GM19043 (cell line): ENCODE data around the gene CPM.
"Not testable (repeated sequence)": the region's sequence is repeated elsewhere in the genome, so short reads cannot be mapped to it uniquely, and the experiment has no call there.

Experiments used
- ATAC-seq: cut with Tn5 transposase; IDR thresholded peaks from one replicate; pipeline ENCODE4 v1.9.1; 2021; ENCODE audit warnings: low read depth; ENCODE audit not compliant: unreplicated experiment

The CPM gene

GRCh38 chr12:68855771-68856170, 77.2 kb downstream of the CPM start:
- ATAC-seq, result no peak

GRCh38 chr12:68855111-68855510, 77.9 kb downstream of the CPM start:
- ATAC-seq, result no peak

- no peak for ATAC-seq
These were observed 78.4 kb downstream of the CPM start for GRCh38 chr12:68854554-68854953.

DNA sequence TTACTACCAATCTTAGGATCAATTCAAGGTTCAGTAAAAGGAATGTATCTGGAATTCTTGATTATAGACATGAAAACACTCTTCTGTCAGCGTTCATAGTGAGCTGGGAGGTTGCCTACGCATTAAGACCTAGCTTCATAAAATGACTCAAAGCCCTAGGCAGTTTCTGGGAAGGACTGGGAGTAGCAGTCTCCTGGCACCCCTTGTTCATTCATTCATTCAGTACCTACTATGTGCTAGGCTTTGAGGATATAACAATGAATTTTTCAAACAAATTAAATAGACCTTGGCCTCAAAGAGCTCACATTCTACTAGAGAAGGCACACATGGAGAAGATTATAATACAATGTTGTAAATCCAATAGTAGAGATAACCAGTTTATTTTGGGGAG, 78.9 kb downstream of the CPM start:
- no peak for ATAC-seq

- no peak for ATAC-seq
These were observed 79.4 kb downstream of the CPM start for GRCh38 chr12:68853396-68854077.

DNA sequence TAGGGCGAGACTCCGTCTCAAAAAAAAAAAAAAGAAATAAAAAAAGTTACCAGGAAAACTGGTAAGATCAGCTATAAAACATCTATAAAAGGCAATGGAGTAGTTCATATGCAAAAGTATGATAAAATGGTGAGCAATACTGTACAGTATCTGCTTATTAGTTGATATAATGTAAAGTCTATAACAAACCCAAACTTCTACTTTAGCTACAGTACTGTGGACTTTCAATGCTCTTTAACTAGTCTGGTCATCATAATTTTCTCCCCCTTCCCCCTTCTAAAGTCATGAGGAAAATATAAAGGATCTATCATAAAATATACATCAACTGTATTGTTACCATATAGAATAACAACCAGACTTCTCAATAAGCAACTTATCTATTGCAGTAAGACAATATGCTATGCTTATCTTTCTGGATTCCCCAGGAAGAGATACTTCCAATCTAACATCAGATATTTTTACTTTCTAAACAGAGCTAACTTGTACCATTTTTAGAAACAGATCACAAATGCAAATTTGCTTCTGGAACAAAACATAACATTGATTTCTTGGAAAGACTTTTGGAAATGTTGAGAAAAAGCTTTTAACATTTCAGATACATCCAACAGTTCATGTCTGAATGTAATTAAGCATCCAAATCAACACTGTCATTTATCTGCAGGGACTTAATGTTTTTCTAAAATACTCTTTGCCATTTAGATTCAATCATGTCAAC, 81.2 kb downstream of the CPM start:
- ATAC-seq, result no peak

DNA sequence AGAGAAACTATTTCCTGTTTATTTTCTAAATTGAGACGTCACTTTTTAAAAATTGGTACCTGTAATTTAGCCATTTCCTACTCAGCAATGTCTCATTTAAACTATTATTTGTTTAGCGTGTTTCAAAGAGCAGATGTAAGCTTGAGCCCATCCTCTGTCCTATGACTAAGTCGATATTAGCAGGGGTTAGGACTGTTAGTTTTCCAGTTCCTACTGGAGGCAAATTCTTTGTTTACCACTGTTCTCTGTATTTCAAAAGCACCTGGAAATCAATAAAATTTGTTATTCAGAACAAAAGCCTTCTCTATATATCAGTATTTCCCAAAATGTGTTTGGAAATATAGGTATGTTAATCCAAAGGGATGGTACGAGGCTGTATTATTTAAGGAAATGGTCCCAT, 82.6 kb downstream of the CPM start:
- no peak for ATAC-seq

GRCh38 chr12:68846811-68847210, 86.2 kb downstream of the CPM start:
- ATAC-seq, result no peak

DNA sequence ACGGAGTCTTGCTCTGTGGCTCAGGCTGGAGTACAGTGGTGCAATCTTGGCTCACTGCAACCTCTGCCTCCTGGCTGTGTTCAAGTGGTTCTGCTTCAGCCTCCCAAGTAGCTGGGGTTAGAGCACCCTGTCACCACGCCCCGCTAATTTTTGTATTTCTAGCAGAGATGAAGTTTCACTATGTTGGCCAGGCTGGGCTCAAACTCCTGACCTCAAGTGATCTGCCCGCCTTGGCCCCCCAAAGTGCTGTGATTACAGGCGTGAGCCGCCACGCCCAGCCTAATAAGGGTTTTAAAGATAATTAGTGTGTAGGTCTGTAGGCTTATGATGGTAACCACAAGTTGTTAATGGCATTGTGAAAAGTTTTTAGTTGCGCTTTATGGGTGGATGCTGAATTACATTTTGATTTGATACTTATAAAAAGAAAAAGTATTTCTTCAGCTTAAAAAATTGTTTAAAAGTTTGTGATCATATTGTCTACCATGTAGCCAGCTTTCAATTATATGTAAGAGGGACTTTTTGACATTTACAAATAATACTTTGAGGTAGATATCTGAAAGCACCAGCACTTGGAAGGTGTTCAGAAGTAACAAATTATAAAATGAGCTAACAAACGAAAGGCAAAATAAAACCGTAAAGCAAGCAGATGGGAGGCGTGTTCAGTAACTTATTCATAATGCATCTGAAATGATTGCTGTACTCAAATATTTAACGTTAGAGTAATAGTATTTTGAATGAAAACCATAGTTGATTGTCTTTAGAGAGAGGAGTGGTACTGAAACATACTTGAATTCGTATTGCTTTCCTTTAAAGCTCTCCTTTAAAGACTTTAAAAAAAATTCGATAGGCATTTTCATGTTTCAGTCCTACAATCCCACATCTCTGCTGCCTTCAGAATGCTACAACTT, 87.9 kb downstream of the CPM start:
- no peak for ATAC-seq

DNA sequence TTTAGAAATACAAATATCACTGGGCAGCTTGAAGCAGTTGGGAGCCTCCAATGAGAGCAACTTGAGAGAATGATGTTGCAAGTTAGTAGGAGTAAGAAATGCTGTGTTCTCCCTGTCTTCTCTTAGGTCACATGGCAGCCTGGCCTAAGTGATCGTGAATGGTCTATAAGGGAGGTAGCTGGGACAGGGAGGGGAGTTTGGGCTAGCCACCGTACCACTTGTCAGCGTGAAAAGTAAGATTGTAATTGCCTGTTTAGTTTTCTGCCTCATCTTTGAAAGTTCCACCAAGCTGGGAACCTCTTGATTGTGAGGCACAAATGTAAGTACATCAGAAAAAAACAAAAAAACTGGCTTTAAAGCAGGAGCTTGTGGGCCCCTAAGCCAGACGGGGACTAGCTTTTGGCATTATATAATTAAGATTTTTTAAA, 88.6 kb downstream of the CPM start:
- ATAC-seq, result no peak

GRCh38 chr12:68842784-68843567, 90.0 kb downstream of the CPM start:
- ATAC-seq, result no peak

DNA sequence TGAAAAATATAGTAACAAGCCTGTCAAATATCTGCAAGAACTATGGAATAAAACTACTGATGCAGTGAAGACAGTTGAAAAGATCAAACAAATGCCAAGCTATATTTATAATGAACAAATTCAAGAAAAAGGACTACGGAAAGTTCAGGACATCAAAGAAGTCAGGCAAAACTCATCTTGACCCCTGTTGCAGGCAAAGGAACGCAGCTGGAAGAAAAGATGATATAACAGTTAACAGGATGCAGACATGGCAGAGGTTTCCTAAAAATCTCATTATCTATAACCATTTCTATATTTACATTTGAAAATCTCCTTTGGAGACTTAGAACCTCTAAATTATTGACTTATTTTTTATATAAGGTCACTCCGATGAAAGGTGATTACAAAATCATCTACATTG, 90.8 kb downstream of the CPM start:
- ATAC-seq, result no peak

DNA sequence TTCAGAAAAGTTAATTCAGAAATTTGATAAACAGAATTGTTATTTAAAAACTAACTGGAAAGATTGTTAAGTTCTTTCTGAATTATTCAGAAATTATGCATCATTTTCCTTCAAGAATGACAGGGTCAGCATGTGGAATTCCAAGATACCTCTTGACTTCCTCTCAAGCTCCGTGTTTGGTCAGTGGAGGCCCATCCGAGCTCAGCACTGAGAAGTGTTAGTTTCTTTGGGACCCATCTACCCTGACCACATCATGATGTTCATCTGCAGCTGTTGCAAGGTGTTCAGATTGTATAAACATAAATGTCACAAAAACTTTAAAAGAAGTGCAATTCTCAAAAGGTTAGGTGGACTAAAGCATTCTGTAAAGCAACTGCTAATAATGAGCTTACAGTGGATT, 91.3 kb downstream of the CPM start:
- no peak for ATAC-seq

DNA sequence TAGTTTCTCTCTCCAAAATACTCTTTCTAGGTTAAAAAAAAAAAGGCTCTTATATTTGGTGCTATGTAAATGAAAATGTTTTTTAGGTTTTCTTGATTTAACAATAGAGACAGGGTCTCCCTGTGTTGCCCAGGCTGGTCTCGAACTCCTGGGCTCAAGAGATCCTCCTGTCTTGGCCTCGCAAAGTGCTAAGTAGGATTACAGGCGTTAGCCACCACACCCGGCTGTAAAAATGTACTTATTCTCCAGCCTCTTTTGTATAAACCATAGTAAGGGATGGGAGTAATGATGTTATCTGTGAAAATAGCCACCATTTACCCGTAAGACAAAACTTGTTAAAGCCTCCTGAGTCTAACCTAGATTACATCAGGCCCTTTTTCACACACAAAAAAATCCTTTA, 91.8 kb downstream of the CPM start:
- not testable (repeated sequence) for ATAC-seq

- ATAC-seq, result no peak
These were observed 93.5 kb downstream of the CPM start for GRCh38 chr12:68839183-68840147.

- ATAC-seq, result no peak
These were observed 94.7 kb downstream of the CPM start for GRCh38 chr12:68838046-68838886.

DNA sequence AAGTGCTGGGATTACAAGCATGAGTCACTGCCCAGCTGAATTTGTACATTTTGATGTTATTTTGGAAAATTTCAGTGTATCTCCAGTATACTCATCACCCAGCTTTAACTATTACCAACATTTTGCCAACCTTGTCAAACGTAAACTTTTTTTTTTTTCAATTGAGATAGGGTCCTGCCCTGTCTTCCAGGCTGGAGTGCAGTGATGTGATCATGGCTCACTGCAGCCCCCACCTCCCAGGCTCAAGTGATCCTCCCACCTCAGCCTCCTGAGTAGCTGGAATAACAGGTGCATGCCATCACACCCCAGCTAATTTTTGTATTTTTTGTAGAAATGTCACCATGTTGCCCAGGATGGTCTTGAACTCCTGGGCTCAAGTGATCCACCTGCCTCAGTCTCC, 95.8 kb downstream of the CPM start:
- ATAC-seq, result no peak

DNA sequence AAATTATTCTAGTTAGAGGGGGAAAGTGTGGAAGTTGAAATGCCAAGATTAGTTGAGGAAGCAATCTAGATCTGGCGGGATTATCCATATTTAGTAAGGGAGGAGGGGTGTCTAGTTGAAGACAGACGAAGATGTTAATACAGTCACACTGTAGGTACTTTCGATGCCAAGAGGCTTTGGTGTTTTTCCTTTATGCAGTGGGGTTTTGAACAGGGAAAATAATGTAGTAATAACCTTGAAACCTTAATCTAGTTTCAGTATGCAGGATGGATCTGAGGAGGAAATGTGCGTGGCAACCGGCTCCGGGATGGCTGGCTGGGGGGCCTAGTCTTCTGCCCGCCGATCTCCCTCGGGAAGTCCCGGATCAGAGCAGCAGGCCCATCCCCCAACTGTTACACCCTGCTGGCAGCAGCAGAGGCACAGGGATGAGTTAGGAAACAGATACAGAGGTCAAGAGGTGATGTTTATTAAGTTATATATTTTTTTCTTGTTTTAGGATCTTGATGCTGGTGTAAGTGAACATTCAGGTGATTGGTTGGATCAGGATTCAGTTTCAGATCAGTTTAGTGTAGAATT, 97.5 kb downstream of the CPM start:
- no peak for ATAC-seq
